ENCODE data around the gene KCTD15.
A peak's percentile ranks its signal among the peaks of the same experiment; 100 is the strongest.

KCTD15 gene

DNA sequence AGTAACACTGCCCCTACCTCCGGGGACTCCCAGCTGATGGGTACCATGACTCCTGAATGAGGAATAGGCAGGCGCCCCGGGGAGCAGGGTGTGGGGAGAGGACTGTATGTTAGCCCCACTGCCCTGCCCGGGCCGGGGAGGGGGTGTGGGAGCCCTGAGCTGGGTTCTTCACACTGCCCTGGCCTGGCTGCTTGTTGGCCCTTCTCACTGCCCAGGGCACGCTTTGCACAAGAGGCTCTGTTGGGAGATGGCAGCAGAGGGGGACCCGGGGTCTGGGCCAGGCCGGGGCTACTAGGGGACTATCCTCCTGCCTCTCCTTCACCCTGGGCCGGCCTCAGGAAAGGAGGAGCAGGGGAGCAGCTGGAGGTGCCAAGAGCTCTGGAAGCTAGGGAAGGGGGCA, 19.3 kb upstream of the KCTD15 start:
- H3K4me1 Mint-ChIP-seq, result peaks cover 34% of the 10 kb centered on the region
- DNase-seq, result no peak
- H3K4me3 Mint-ChIP-seq, result no peak overlapping the region
- H3K27me3 Mint-ChIP-seq (ENCODE audit: low read depth, poor library complexity), result peaks cover 55% of the 10 kb centered on the region
- peaks cover 1% of the 10 kb centered on the region for H3K9me3 Mint-ChIP-seq
- no peaks in the 10 kb centered on the region for H3K36me3 Mint-ChIP-seq (ENCODE audit: low read depth)
- H3K27ac Mint-ChIP-seq, result no peak overlapping the region
- no peak for TF ChIP-seq CTCF (IDR thresholded peaks at IDR 0.05)

- DNase-seq, result no peak
- no peak for TF ChIP-seq CTCF (IDR thresholded peaks at IDR 0.05)
- no peak overlapping the region for H3K4me3 Mint-ChIP-seq
- peaks cover 37% of the 10 kb centered on the region for H3K4me1 Mint-ChIP-seq
- H3K27ac Mint-ChIP-seq, result no peak overlapping the region
- peaks cover 4% of the 10 kb centered on the region for H3K9me3 Mint-ChIP-seq
- H3K27me3 Mint-ChIP-seq (ENCODE audit: low read depth, poor library complexity), result peaks cover 57% of the 10 kb centered on the region
- H3K36me3 Mint-ChIP-seq (ENCODE audit: low read depth), result no peaks in the 10 kb centered on the region
Measured at GRCh38 chr19:33777753-33778088, 18.9 kb upstream of the KCTD15 start.

DNA sequence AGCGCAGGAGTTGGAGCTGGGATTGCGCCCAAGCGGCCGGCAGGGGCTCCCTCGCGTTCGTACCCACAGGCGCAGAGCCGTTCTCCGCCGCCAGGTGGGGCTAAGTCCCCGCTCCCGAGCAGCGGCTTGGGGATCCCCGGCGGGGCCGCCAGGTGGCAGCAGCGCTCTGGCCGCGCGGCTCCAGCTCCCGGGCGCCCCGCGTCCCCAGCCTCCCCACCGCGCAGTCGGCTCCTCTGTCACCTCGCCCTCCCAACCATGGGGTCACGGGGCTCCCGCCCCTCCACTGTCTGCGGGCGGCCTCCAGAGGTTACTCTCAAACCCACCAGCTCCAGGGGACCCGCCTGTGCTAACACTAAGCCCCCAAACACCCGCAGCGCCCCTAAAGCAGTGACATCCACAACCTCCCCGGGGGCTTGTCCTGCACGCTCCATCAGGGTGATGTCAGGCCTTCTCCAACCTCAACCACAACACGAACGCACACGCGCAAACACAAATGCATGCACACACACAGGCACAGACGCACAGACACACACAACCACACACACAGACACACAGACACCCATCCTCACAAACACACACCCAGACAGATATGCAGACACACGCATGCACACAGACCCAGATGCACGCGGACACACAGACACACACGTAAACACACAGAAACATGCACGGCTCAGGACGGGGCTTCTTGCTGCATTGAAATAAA, 18.4 kb upstream of the KCTD15 start:
- H3K4me1 Mint-ChIP-seq, result peaks cover 37% of the 10 kb centered on the region
- DNase-seq, result peak; percentile 95

GRCh38 chr19:33779849-33780248, 16.8 kb upstream of the KCTD15 start:
- Mint-ChIP-seq H3K36me3 (ENCODE audit: low read depth) (no peaks in the 10 kb centered on the region), H3K27ac (no peak overlapping the region), H3K4me1 (peaks cover 37% of the 10 kb centered on the region), H3K9me3 (peaks cover 4% of the 10 kb centered on the region), H3K27me3 (ENCODE audit: low read depth, poor library complexity) (peaks cover 61% of the 10 kb centered on the region), H3K4me3 (no peak overlapping the region)
- no peak for DNase-seq
- no peak for TF ChIP-seq CTCF (IDR thresholded peaks at IDR 0.05)

More for the DNA sequence above, 18.4 kb upstream of the KCTD15 start:
- Mint-ChIP-seq H3K27ac (no peak overlapping the region), H3K4me3 (peak overlapping the region; percentile 73), H3K27me3 (ENCODE audit: low read depth, poor library complexity) (peaks cover 59% of the 10 kb centered on the region), H3K9me3 (peaks cover 4% of the 10 kb centered on the region), H3K36me3 (ENCODE audit: low read depth) (no peaks in the 10 kb centered on the region)
- TF ChIP-seq CTCF (IDR thresholded peaks at IDR 0.05), result peak; percentile 100

DNA sequence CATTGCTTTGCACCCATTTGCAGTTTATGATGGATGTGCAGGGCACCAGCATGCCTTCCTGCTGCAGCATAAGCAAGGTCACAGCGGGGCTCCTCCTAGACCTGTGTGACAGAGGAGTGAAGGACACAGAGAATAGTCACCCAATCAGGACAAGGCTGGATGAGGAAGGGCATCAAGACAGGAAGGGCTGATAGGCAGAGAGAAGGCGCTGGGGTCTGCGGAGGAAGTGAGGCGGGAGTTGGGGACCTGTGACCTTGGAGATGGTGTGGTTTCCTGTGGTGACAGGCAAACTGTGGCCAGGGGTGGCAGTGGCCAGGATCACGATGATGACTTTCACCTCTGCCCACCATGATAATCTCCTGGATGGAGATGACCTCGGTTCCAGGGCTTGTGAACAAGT, 16.4 kb upstream of the KCTD15 start:
- no peak for DNase-seq
- peaks cover 4% of the 10 kb centered on the region for H3K9me3 Mint-ChIP-seq
- H3K36me3 Mint-ChIP-seq (ENCODE audit: low read depth), result no peaks in the 10 kb centered on the region
- no peak overlapping the region for H3K4me3 Mint-ChIP-seq
- H3K27me3 Mint-ChIP-seq (ENCODE audit: low read depth, poor library complexity), result peaks cover 64% of the 10 kb centered on the region
- H3K27ac Mint-ChIP-seq, result no peak overlapping the region
- peaks cover 37% of the 10 kb centered on the region for H3K4me1 Mint-ChIP-seq
- no peak for TF ChIP-seq CTCF (IDR thresholded peaks at IDR 0.05)

- Mint-ChIP-seq H3K4me1 (peaks cover 37% of the 10 kb centered on the region), H3K36me3 (ENCODE audit: low read depth) (no peaks in the 10 kb centered on the region), H3K4me3 (no peak overlapping the region), H3K27ac (no peak overlapping the region), H3K27me3 (ENCODE audit: low read depth, poor library complexity) (peaks cover 67% of the 10 kb centered on the region), H3K9me3 (peaks cover 5% of the 10 kb centered on the region)
- TF ChIP-seq CTCF (IDR thresholded peaks at IDR 0.05), result no peak
- no peak for DNase-seq
Measured at GRCh38 chr19:33780746-33781145, 15.9 kb upstream of the KCTD15 start.

All from nephron progenitor cell (in vitro differentiated cells).